A549 treated with Mapracorat at 1 μM for 4 hours (cell line): ENCODE results near the gene CYYR1. TPM values are rescaled to one million over a fixed set of nuclear protein-coding genes. Genes with fewer than 3 reads are reported as not detected.

Source experiments
- total RNA-seq: library from RNA; stranded (reverse); fragments of 200-300 nt; extraction: Qiagen RNA extraction; gene quantifications from 5 replicates; pipeline ENCODE4 v1.2.3, GENCODE V29; 2022

The CYYR1 gene
- not detected in 5 replicates for total RNA-seq

DNA sequence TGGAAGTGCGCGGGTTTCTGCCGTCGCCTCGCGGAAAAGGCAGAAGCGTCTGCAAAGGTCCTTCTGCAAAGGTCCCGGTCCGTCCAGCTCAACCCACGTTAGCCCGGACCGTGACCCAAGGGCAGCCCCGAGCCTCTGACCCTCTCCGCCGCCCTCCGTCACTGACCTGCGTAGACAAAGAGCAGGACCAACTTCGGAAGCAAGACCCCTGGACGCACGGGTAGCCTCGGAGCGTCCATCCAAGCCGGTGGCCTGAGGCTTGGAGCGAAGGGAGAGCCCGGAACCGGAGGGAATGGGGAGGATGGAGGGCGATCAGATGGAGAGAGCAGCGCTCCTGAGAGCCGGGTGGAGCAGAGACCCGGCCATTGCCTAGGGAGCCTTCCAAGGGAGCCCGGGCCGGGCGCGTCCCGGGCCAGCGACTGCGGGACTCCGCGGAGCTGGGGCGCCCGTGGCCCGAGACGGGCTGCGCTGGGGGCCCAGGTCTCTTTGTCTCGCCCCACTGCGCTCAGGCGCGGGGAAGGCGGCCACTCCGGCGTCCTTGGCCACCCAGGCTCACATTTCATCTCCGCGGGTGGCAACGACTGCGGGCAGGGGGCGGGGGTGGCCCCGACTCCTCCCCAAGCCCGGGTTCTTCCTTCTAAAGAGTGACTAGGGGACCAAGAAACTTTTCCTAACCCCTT lies at the start of gene CYYR1:
Gene CYYR1 (minus strand): TSS at position 585 of the 680 bp plus-strand sequence. CDS start 346 bp downstream, at position 239.

